ENCODE measurements around the gene TLE2.

- TF ChIP-seq YY1 (IDR thresholded peaks at IDR 0.05; ENCODE audit: low read depth) (no peak), NFIC (IDR thresholded peaks at IDR 0.05) (no peak), TAF1 (IDR thresholded peaks at IDR 0.05; ENCODE audit: low read depth) (no peak), EP300 (IDR thresholded peaks at IDR 0.05; ENCODE audit: borderline replicate concordance) (no peak), CREB1 (IDR thresholded peaks at IDR 0.05; ENCODE audit: low read depth) (no peak), USF1 (IDR thresholded peaks at IDR 0.05) (no peak), EGR1 (IDR thresholded peaks at IDR 0.05) (no peak), RAD21 (IDR thresholded peaks at IDR 0.05; ENCODE audit: low read depth) (no peak), MAX (IDR thresholded peaks at IDR 0.05) (no peak), CEBPB (IDR thresholded peaks at IDR 0.05) (no peak), TCF12 (IDR thresholded peaks at IDR 0.05; ENCODE audit: low read depth) (no peak), TEAD4 (IDR thresholded peaks at IDR 0.05) (no peak)
These were observed 20.1 kb downstream of the TLE2 start for GRCh38 chr19:3008994-3009393.

Measured in Ishikawa (cell line).